Neural progenitor cell (in vitro differentiated cells): ENCODE data around the gene NACAD.
"Not testable (repeated sequence)": the region's sequence is repeated elsewhere in the genome, so short reads cannot be mapped to it uniquely, and the experiment has no call there.

Experiments
- CTCF ChIP-seq: fragments of 200-600 bp; sonication (generic); IDR thresholded peaks from 2 replicates; pipeline ENCODE4 v1.5.1; 2017; ENCODE audit warnings: antibody characterized with exemption, mild to moderate bottlenecking
- EZH2 ChIP-seq: fragments of 200-600 bp; sonication (generic); IDR thresholded peaks from 2 replicates; pipeline ENCODE4 v1.6.1; 2017; ENCODE audit warnings: antibody characterized with exemption, mild to moderate bottlenecking, moderate library complexity
- EZH2phosphoT487 ChIP-seq: fragments of 200-600 bp; sonication (generic); IDR thresholded peaks from 2 replicates; pipeline ENCODE4 v1.6.1; 2017; ENCODE audit warnings: antibody characterized with exemption

DNA sequence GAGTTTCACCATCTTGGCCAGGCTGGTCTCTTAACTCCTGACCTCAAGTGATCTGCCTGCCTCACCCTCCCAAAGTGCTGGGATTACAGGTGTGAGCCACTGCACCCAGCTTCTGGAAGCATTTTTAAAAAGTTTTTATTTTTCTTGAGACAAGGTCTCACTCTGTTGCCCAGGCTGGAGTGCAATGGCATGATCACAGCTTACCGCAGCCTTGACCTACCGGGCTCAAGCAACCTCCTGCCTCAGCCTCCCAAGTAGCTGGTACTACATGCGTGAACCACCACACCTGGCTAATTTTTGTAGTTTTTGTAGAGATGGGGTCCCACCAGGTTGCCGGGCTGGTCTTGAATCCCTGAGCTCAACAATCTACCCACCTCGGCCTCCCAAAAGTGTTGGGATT, 54.1 kb downstream of the NACAD start:
- TF ChIP-seq CTCF, EZH2phosphoT487, EZH2: not testable (repeated sequence)
